SK-N-SH treated with all-trans-retinoic acid at 6 μM for 48 hours (cell line): ENCODE data around the gene TTC39A.

Source experiments
- CSDC2 ChIP-seq: fragments of 250-450 bp; sonication (Bioruptor Pico); IDR thresholded peaks from 2 replicates; pipeline ENCODE4 v1.5.0; 2020; ENCODE audit warnings: mild to moderate bottlenecking, moderate library complexity
- ESRRG ChIP-seq: fragments of 250-450 bp; sonication (Bioruptor Pico); IDR thresholded peaks from 2 replicates; pipeline ENCODE4 v1.6.1; 2021; ENCODE audit warnings: mild to moderate bottlenecking
- OSR1 ChIP-seq: fragments of 250-450 bp; sonication (Bioruptor Pico); IDR thresholded peaks from 2 replicates; pipeline ENCODE4 v1.8.0; 2022; ENCODE audit warnings: moderate library complexity, mild to moderate bottlenecking, inconsistent platforms
- PPARA ChIP-seq: fragments of 250-450 bp; sonication (Bioruptor Pico); IDR thresholded peaks from 2 replicates; pipeline ENCODE4 v1.5.0; 2020; ENCODE audit warnings: mild to moderate bottlenecking, borderline replicate concordance
- SNAI2 ChIP-seq: fragments of 250-450 bp; sonication (Bioruptor Pico); IDR thresholded peaks from 2 replicates; pipeline ENCODE4 v1.5.0; 2020; ENCODE audit warnings: mild to moderate bottlenecking, moderate library complexity
- TCF4 ChIP-seq: fragments of 250-450 bp; sonication (Bioruptor Pico); IDR thresholded peaks from 2 replicates; pipeline ENCODE4 v1.8.0; 2021; ENCODE audit warnings: mild to moderate bottlenecking, moderate library complexity, borderline replicate concordance
- ZC3H10 ChIP-seq: fragments of 250-450 bp; sonication (Bioruptor Pico); IDR thresholded peaks from 2 replicates; pipeline ENCODE4 v1.5.1; 2021; ENCODE audit warnings: mild to moderate bottlenecking, moderate library complexity
- ZFP3 ChIP-seq: fragments of 250-450 bp; sonication (Bioruptor Pico); IDR thresholded peaks from 2 replicates; pipeline ENCODE4 v1.5.0; 2020; ENCODE audit warnings: mild to moderate bottlenecking, moderate library complexity
- TF ChIP-seq, protein P1 (sequence below): fragments of 250-450 bp; sonication (Bioruptor Pico); IDR thresholded peaks from 2 replicates; pipeline ENCODE4 v1.8.0; 2020; ENCODE audit warnings: mild to moderate bottlenecking, moderate library complexity, borderline replicate concordance

DNA sequence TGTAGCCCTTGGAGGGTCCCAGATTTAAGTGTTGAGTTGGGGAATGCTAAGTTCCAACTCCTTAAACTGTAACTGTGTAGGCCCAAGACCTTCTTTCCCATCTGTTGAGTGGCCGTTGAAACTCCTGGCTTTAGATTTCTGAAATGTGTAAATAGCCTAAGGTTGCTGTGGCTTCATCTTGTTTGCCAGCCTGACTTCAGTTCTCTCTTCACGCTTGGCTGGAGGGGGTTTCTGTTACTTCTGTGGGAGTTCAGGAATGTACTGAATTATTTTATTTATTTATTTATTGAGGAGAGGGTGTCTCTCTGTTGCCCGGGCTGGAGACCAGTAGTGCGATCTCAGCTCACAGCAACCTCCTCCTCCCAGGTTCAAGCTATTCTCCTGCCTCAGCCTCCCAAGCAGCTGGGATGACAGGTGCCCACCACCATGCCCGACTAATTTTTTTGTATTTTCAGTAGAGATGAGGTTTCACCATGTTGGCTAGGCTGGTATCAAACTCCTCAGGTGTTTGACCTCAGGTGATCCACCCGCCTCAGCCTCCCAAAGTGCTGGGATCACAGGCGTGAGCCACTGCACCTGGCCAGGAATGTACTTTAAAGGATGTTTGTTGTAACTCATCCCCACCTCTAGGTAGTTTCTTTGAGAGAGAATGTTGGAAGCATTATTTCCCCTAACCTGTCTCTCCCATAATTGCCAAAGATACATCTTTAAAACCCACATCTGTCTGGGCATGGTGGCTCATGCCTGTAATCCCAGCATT lies 5.9 kb downstream of the TTC39A start:
- TF ChIP-seq ZFP3 (CRISPR knock-in tag) (no peak), SNAI2 (CRISPR knock-in tag) (no peak), ZC3H10 (CRISPR knock-in tag) (no peak), CSDC2 (CRISPR knock-in tag) (no peak), OSR1 (CRISPR knock-in tag) (no peak), TCF4 (CRISPR knock-in tag) (no peak), PPARA (CRISPR knock-in tag) (no peak), ESRRG (CRISPR knock-in tag) (no peak)
- TF ChIP-seq, protein P1, sequence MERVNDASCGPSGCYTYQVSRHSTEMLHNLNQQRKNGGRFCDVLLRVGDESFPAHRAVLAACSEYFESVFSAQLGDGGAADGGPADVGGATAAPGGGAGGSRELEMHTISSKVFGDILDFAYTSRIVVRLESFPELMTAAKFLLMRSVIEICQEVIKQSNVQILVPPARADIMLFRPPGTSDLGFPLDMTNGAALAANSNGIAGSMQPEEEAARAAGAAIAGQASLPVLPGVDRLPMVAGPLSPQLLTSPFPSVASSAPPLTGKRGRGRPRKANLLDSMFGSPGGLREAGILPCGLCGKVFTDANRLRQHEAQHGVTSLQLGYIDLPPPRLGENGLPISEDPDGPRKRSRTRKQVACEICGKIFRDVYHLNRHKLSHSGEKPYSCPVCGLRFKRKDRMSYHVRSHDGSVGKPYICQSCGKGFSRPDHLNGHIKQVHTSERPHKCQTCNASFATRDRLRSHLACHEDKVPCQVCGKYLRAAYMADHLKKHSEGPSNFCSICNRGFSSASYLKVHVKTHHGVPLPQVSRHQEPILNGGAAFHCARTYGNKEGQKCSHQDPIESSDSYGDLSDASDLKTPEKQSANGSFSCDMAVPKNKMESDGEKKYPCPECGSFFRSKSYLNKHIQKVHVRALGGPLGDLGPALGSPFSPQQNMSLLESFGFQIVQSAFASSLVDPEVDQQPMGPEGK = no peak
